ENCODE data around the gene HSFX3.
"Not testable (repeated sequence)": the region's sequence is repeated elsewhere in the genome, so short reads cannot be mapped to it uniquely, and the experiment has no call there.

GRCh38 chrX:149520636-149521277, 29.0 kb downstream of the HSFX3 start:
- TF ChIP-seq, protein P1, sequence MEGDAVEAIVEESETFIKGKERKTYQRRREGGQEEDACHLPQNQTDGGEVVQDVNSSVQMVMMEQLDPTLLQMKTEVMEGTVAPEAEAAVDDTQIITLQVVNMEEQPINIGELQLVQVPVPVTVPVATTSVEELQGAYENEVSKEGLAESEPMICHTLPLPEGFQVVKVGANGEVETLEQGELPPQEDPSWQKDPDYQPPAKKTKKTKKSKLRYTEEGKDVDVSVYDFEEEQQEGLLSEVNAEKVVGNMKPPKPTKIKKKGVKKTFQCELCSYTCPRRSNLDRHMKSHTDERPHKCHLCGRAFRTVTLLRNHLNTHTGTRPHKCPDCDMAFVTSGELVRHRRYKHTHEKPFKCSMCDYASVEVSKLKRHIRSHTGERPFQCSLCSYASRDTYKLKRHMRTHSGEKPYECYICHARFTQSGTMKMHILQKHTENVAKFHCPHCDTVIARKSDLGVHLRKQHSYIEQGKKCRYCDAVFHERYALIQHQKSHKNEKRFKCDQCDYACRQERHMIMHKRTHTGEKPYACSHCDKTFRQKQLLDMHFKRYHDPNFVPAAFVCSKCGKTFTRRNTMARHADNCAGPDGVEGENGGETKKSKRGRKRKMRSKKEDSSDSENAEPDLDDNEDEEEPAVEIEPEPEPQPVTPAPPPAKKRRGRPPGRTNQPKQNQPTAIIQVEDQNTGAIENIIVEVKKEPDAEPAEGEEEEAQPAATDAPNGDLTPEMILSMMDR (IDR thresholded peaks at IDR 0.05), result not testable (repeated sequence)
- TF ChIP-seq POLR2A, POLR2AphosphoS5, EP300 (IDR thresholded peaks at IDR 0.05): not testable (repeated sequence)

Measured in upper lobe of left lung (tissue), 4 donors.